LHCN-M2 (cell line): ENCODE results near the gene GATA6. TPM values are rescaled to one million over a fixed set of nuclear protein-coding genes. Genes with fewer than 3 reads are reported as not detected.
"Not testable (repeated sequence)": the region's sequence is repeated elsewhere in the genome, so short reads cannot be mapped to it uniquely, and the experiment has no call there.

Experiments used
- DNase-seq: peaks from one replicate; pipeline ENCODE4 v3.0.0-alpha.2; 2012; ENCODE audit warnings: low read depth
- total RNA-seq: library from RNA; depleted of rRNA; stranded (reverse); fragments of >200 nt; gene quantifications from 2 replicates; pipeline ENCODE4 v1.2.3, GENCODE V29; 2014

GATA6 gene
- total RNA-seq, 1 experiment from 2014 or later = 0.06 TPM

DNA sequence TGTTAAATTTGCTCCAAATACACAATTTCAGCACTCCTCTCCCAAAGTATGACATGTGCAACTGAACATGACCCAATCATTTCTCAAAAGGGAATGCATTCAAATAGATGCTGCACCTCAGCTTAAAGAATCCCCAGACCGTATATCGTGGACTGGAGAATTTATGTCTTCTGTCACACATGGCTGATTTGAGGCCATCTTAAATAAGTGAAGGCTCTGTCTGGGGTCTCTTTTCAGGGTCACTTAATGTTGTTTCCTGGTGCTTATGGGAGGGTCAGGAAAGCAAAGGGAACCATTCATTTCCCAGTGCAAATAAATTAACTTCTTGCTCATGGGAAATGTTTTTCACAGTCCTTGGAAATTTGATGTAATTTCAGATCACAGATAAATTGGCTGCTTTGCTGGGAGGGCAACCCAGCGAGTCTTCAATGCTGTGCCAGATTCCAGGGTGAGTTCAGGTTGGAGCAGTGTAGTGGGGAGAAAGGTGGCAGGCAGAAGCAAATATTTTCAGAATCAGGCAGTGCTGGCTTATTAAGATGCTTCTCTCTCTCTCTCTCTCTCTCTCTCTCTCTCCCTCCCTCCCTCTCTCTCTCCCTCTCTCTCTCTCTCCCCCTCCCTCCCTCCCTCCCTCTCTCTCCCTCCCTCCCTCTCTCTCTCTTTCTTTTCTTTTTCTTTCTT, 34.3 kb downstream of the GATA6 start:
- no peak for DNase-seq

DNA sequence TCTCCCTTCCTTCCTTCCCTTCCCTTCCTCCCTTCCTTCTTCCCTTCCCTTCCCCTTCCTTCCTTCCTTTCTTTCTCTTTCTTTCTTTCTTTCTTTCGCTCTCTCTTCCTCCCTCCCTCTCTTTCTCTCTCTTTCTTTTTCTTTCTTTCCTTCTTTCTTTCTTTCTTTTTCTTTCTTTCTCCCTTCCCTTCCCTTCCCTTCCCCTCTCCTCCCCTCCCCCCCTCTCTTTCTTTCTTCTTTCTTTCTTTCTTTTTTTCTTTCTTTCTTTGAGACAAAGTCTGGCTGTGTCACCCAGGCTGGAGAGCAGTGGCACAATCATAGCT, 34.8 kb downstream of the GATA6 start:
- no peak for DNase-seq

DNA sequence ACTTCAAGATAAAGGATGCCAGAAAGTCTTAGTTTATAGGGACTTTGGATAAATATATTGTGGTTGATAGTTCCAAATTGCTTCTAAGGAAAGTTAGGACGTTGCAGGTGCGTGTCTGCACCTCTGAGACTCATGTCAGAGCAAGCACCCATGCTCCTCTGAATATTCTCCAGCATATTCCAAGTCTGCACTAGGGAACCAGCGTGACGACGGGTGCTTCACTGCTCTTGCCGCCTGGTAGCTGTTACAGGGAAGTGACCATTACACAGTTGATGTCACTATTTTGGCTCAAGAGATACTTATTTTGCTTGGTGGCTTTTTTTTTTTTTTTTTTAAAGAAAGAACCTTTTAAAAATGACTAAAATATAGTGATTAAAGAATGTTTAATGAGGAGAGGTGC, 35.6 kb downstream of the GATA6 start:
- DNase-seq = no peak

DNA sequence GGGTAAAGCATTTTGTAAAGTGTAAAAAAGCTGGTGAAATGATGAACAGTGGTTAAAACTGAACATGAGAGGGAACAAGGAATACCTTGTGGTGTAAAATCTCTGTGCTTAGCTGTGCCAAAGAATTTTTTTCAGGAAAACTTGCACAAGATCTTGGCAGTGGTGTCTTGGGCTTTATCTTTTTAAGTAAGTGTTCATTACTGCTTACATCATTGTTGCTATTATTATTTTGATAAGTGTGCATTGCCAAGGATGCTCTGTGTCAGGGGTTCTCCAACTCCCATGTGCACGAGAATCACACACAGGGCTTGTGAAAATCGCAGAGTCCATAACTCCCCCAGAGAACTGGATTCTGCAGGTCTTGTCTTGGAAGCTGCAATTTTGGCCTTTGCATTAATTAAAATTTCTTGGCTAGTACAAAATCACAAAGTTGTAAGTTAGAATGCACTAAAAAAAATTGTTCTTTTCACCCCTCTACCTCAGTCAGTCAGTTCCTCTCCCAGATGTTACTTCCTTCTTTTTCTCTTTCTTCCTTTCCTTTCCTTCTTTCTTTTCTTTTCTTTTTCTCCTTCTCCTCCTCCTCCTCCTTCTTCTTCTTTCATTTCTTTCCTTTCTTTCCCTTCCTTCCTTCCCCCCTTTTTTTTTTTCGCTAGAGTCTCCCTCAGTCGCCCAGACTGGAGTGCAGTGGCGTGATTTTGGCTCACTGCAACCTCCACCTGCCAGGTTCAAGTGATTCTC, 37.8 kb downstream of the GATA6 start:
- no peak for DNase-seq

DNA sequence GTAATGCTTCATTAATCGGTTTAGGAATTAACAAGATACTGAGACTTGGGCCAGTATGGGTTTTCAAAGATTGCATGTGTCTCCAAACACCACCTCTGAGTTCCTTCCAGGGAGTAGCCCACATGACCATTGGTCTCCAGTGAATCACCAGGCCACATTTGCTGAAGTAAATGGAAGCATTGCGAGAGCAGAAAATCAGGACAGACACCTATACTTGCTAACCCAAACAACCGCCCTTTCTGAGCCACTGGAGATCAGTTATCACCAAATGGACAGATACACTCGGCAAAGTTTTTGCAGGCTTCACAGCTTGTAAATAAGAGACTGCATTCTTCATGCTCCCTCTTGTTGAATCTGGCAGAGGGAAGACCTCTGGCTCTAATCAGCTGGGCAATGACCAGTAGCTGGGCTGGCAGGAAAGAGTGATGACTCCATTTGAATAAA, 40.9 kb downstream of the GATA6 start:
- no peak for DNase-seq

DNA sequence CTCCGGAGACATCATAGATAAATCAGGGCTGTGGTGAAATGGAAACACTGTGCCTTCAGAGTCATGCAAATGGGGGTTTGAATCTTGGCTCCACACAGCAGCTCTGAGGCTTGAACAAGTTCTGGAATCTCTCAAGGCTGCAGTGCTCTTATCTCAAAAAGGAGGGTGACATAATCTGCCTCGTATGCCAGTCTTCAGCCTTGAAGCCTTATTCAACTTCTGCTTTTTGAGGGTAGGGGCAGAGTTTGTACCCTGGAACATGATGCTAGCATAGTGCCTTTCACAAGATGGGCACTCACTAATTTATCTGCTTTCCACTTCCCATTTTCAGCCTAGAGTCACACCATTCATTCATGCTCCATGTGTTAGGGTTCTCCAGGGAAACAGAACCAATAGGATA, 42.3 kb downstream of the GATA6 start:
- no peak for DNase-seq

DNA sequence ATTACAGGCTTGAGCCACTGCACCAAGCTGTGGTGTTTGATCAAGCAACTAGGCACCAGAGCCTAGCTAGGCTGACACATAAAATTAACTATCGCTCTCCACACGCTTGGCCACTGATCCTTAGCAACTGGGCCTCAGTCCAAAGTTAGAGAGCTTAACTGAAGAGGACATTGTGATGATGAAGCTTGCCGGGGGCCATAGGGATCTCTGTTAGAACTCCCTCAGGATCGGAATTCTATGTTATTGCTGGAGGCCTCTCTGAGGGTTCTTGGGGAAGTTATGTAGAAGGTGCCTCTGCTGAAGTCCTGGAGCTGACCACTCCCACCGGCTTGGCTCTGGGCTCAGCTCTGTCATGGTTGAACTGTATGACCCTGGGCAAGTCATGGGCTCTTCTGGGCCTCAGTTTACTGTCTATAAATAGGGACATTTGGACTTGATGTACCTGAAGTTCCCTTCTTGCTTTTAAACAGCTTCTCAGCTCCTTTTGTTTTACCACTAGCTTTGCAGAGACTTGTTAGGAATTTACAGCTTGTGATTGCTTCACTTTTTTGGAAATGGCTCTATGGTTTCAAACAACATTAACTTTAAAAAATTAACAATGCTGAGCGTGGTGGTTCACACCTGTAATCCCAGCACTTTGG, 44.1 kb downstream of the GATA6 start:
- DNase-seq = no peak

DNA sequence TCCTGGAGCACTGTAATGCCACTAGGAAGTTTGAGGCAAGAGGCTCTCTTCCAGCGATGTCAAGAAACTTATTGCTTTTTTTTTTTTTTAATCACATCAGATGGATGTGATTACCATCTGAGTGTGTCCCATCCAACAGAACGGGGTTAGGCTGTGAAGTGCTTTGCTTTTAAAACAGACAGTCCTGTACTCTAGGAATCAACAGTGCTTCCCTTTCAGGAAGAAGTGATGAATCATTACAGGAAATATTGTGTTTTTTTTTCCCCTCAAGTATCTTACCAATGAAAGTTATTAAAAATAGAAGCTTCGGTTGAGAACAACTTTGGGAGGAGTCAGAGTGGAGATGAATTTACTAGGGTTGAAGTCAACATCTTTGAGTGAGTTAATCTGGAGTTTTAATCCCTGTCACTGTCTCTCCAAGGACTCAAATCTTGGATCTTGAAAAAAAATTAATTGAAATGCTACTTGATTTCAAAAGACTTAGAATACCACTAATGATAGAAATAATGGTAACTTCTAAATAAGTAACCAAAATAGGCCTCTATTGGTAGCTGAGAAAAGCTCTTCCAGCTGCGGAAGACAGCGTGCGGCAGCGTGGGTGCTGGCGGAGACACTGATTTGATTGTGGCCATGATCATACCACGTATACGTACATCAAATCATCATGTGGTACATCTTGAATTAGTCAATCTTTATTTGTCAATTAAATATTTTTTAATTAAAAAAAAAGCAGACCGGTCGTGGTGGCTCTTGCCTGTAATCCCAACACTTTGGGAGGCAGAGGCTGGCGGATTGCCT, 45.5 kb downstream of the GATA6 start:
- DNase-seq = no peak

DNA sequence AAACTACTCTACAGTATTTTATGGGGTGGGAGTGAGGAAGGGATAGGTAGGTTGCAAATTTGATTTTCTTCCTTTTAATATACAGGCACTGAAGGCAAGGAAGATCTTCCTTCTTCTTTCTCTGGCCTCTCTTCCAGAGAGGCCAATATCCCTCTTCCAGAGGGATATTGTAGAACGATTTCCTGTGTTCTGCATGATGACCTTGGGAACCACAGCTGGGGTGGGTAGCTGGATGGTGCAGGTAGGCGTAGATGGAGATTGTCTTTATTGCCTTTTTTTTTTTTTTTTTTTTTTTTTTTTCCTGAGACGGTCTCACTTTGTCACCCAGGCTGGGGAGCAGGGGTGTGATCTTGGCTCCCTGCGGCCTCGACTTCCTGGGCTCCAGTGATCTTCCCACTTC, 49.4 kb downstream of the GATA6 start:
- no peak for DNase-seq

DNA sequence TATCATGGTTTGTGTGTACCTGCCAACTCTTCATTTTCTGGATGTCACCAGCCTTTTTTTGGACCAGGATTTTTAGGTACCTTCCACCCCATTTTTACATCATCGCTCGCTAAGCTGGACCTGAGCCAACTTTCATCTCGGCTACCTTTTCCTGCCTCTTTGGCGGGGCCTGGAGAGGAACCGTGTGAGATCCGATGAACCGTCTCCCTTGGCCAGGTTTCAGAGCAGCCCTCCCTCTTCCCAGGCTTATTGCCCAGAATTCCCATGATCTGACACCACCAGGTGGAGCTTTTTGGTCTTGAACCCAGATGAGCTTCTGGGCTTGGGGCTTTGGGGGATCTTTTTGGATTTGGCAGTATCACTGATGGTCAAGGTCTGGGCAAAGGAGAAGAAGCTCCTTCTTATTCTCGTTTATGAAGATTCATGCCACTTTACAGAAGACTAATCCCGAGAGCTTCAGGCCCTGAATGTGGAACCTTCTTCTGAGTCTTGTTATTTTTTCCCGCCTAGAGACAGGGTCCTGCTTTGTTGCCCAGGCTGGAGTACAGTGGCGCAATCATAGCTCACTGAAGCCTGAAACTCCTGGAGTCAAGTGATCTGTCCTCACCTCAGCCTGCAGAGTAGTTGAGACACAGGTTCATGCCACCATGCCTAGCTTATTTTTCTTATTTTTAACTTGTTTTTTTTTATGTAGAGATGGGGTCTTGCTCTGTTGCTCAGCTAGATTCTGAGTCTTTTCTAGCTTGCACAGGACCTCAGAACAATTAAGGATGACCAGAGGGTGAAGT, 50.4 kb downstream of the GATA6 start:
- DNase-seq = no peak

DNA sequence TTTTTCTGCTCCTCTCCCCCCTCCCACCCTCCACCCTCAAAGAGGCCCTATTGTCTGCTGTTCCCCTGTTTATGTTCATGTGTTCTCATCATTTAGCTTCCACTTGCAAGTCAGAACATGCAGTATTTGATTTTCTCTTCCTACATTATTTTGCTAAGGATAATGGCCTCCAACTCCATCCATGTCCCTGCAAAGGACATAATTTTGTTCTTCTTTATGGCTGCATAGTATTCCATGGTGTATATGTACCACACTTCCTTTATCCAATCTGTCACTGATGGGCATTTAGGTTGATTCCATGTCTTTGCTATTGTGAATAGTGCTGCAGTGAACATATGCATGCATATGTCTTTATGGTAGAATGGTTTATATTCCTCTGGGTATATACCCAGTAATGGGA, 51.2 kb downstream of the GATA6 start:
- DNase-seq = not testable (repeated sequence)

DNA sequence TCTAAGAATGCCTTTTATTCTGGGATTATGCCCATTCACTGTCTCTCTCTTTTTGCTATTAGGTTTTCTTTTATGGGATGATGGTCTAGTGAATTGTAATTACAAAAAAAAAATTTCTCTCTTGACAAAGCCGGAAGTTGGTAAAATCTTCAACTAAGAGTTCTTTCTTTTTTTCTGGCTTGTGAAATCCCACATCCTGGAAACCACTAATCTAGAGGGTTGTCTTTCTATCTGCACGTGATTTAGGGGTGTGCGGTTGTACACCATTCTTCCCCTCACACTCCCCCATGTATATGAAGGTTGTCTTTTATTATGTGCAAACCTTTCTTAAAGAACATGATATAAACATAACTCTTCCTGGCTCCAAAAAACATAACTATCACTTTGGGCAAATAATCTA, 52.0 kb downstream of the GATA6 start:
- DNase-seq = no peak

DNA sequence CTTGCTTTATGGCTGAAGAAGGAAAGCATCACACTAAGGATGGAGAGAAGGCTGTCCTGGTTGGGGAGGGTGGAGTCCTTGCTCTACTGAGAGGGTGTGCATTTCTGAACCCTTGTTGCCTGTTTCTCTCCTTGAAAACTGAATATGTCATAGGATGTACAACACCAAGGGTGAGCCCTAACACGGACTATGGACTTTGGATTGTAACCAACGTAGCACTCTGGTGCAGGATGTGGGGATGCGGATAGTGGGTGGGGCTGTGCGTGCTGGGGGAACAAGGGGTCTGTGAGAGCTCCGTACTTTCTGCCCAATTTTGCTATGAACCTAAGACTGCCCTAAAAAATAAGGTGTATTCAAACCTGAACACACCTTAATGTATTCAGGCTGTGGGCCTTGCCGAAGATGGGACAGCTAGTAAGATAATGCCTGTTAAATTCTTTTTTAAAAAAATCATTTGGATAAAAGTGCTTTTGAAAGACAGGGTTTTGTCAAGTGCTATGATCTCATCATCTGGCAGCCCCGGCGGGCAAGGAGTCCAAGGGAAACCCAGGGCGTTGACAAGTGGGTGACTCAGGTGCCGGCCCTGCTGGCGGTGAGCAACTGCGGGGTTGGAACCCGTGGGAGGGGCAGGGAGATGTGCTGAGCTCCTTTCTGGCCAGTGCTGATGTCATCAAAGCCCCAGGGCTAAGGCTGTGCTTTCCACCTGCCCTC, 54.0 kb downstream of the GATA6 start:
- no peak for DNase-seq

DNA sequence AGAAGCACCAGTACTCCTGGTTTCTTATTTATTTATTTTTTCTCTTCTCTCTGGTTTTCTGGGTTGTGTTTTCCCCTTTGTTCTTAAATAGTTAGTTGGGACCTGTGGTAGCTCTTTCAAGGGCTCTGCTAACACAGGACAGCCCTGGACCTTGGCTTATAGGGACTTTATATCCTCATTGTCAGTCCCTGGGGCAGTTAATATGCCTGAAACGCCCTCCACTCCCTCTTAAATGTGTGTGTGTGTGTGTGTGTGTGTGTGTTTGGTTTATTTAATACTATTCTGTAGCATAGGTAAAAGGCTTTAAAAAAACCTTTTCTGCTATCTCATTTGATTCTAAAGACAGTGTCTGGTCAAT, 54.6 kb downstream of the GATA6 start:
- no peak for DNase-seq

DNA sequence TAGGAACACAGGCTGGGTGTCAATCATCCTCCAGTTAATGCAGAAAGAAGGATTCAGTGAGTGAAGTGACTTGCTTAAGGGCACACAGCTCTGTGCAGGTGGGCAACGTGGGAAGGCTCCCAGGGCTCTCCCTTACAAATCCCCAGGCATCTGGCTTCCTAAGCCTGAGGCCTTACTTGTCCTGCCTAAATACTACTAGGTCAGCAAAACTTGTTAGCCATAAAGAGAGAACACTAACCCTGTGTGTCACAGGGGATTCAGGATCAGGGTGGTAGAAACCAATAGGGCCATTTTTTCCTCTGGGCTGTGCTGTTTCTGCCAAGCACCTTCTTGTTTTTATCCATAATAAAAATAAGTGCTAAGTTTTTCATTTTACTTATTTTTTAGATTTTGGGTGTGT, 55.0 kb downstream of the GATA6 start:
- DNase-seq = no peak

DNA sequence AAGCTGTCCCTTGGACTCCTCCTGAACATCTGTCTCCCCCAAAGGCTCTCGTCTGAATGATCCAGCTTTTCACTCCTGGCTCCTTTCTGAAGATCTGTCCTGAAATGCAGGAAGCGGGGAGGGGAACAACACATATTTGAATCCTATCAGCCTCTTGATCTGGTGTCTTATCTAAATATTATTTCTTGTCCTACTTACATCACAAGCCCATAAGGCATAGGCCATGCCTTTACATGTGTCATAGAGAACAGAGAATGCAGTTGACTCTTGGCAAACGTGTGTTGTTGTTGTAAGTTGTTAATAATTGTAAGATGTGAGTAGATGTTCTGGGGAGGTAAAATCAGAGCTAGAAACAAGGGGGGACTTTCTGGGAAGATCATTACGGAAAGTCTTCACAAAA, 57.4 kb downstream of the GATA6 start:
- DNase-seq = no peak

DNA sequence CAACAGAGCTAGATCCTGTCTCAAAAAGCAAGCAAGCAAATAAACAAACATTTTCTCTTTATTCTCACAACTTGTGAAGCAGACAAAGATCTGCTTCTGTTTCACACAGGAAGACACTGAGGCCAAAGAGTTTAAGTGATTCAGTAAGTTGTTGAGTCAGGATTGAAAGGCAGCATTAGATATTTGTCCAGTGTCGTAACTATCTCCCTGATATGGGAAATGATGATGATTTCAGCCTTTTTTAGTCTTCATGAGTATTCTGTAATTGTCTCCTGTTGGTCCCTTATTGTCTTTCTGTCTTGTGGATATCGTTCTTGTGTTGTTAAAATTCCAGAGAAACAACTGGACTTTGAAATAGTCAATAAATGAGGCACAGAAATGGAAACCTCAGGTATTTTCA, 59.6 kb downstream of the GATA6 start:
- no peak for DNase-seq

DNA sequence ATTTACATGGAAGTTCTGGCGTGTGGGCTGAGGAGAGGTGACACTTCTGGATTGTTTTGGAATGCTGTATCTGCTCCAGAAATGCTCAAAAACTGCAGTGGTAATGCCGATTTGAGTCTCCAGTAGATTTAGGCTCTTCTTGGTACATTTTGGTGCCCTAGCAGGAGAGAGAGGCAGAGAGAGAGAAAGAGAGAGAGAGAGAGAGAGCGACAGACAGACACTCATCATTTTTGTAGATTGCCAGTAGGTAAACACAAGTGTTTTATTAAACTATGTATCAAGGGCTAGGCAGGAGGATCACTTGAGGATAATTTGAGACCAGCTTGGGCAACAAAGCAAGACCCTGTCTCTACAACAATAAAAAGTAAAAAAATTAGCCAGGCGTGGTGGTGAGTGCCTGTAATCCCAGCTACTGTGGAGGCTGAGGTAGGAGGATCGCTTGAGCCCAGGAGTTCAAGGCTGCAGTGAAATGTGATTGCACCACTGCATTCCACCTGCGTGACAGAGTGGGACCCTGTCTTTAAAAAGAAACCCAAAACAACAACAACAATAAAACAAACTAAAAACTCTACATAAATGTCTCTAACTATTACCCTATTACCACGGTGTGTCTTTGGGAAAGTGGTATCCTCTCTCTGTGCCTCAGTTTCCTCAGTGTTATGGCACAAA, 60.2 kb downstream of the GATA6 start:
- no peak for DNase-seq

DNA sequence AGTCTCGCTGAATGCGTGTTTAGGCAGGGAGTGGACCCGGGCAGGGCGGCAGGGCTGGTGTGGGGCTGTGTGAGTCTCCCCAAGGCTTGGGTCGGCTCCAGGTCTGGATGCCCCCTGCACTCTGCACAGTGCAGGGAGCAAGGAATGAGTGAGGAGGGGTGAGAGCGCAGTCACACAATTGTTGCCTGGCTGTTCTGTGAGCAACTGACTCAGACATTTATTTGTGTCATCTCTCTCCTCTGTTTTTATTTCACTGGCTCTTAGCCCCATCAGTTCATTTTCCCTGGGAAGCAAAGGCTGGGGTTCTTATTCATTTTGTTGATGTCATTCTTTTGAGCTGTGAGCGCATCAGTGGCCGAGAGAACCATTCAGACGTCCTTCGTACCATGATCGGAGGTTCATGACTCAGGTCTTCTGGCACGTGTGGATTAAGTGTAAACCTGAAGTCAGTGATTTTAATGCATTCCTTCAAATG, 61.1 kb downstream of the GATA6 start:
- DNase-seq = no peak

DNA sequence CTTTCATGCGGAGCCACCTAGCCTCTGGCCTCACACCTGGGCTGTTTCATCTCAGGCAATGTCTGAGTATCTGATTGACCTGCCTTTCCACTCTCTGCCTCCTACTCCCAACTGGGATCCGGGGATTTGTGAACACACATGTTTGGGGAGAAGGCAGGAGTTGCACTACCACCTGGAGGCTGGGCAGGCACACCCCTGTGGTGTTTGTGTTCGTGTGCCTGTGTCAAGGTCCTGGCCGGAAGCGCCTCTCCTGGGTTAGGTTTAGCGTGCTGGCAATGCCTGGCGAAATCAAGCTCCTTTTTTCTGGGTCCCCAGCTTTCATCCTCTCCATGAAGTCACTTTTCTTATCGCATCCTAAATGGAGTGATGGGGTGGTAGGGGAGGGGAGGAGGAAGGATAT, 63.9 kb downstream of the GATA6 start:
- no peak for DNase-seq
